Neural cell (in vitro differentiated cells): ENCODE data around the gene INA. TPM values are rescaled to one million over a fixed set of nuclear protein-coding genes. Genes with fewer than 3 reads are reported as not detected.
"Not testable (repeated sequence)": the region's sequence is repeated elsewhere in the genome, so short reads cannot be mapped to it uniquely, and the experiment has no call there.

Source experiments
- H2AFZ ChIP-seq: fragments of 200-600, 300-800 bp; sonication (generic), shearing (Covaris generic); 2 replicates; pipeline ENCODE4 v1.6.0; 2014; ENCODE audit warnings: low read depth, mild to moderate bottlenecking, antibody characterized with exemption, low read length, moderate library complexity
- H3F3A ChIP-seq: fragments of 200-600 bp; shearing (Covaris generic); 2 replicates; pipeline ENCODE4 v1.6.1; 2016; ENCODE audit warnings: mild to moderate bottlenecking, moderate library complexity, mixed read lengths, antibody characterized with exemption, low read length; ENCODE audit not compliant: insufficient read depth, poor library complexity, severe bottlenecking
- H3K27ac ChIP-seq: fragments of 200-600, 300-800 bp; sonication (generic), shearing (Covaris generic); 2 replicates; pipeline ENCODE4 v1.5.1; 2014; ENCODE audit warnings: mild to moderate bottlenecking, low read length, moderate library complexity
- H3K27me3 ChIP-seq: fragments of 300-800, 200-600 bp; sonication (generic), shearing (Covaris generic); 2 replicates; pipeline ENCODE4 v1.6.0; 2014; ENCODE audit warnings: mild to moderate bottlenecking, low read depth, low read length, moderate library complexity; ENCODE audit not compliant: insufficient read depth
- H3K36me3 ChIP-seq: fragments of 300-800, 200-600 bp; sonication (generic), shearing (Covaris generic); 2 replicates; pipeline ENCODE4 v1.5.1; 2014; ENCODE audit warnings: mild to moderate bottlenecking, antibody characterized with exemption, low read length, moderate library complexity; ENCODE audit not compliant: insufficient read depth
- H3K4me2 ChIP-seq: fragments of 300-800, 200-600 bp; sonication (generic), shearing (Covaris generic); 2 replicates; pipeline ENCODE4 v1.6.0; 2014; ENCODE audit warnings: mild to moderate bottlenecking, low read length
- H3K4me3 ChIP-seq: fragments of 300-800, 200-600 bp; sonication (generic), shearing (Covaris generic); 2 replicates; pipeline ENCODE4 v1.5.1; 2014; ENCODE audit warnings: mild to moderate bottlenecking, low read length, moderate library complexity
- H3K79me2 ChIP-seq: fragments of 200-600 bp; shearing (Covaris generic); replicated peaks from 2 replicates; pipeline ENCODE4 v1.6.0; 2014; ENCODE audit warnings: mild to moderate bottlenecking, low read length, moderate library complexity; ENCODE audit not compliant: insufficient read depth
- H3K9ac ChIP-seq: fragments of 300-800, 200-600 bp; sonication (generic), shearing (Covaris generic); 2 replicates; pipeline ENCODE4 v1.6.1; 2016; ENCODE audit warnings: mild to moderate bottlenecking, low read length, mixed read lengths
- H3K9me2 ChIP-seq: fragments of 200-600 bp; shearing (Covaris generic); 2 replicates; pipeline ENCODE4 v1.6.1; 2016; ENCODE audit warnings: mild to moderate bottlenecking, low read length, mixed read lengths; ENCODE audit not compliant: insufficient read depth
- H3K9me3 ChIP-seq: fragments of 200-600, 300-800 bp; sonication (generic), shearing (Covaris generic); 2 replicates; pipeline ENCODE4 v1.6.1; 2016; ENCODE audit warnings: mild to moderate bottlenecking, mixed run types, low read length, moderate library complexity, mixed read lengths
- H4K20me1 ChIP-seq: fragments of 200-600 bp; shearing (Covaris generic); 2 replicates; pipeline ENCODE4 v1.6.1; 2016; ENCODE audit warnings: mild to moderate bottlenecking, mixed run types; ENCODE audit not compliant: insufficient read depth
- CTCF ChIP-seq: fragments of 450-650 bp; IDR thresholded peaks from 2 replicates; pipeline ENCODE4 v1.5.1; 2014; ENCODE audit warnings: antibody characterized with exemption, mild to moderate bottlenecking, moderate library complexity; ENCODE audit not compliant: poor library complexity, severe bottlenecking
- EP300 ChIP-seq: fragments of 450-650 bp; conservative IDR thresholded peaks from 2 replicates; pipeline ENCODE4 v1.6.1; 2014; ENCODE audit warnings: antibody characterized with exemption, mild to moderate bottlenecking, moderate library complexity; ENCODE audit not compliant: poor library complexity, severe bottlenecking
- EZH2 ChIP-seq: fragments of 200-600, 300-800 bp; shearing (Covaris generic), sonication (generic); IDR thresholded peaks from 2 replicates; pipeline ENCODE4 v1.6.1; 2014; ENCODE audit warnings: antibody characterized with exemption, low read length, borderline replicate concordance, mild to moderate bottlenecking; ENCODE audit not compliant: insufficient read depth, poor library complexity, severe bottlenecking
- MXI1 ChIP-seq: fragments of 450-650 bp; conservative IDR thresholded peaks from 2 replicates; pipeline ENCODE4 v1.6.1; 2014; ENCODE audit warnings: antibody characterized with exemption, mild to moderate bottlenecking; ENCODE audit not compliant: poor library complexity, severe bottlenecking
- POLR2AphosphoS5 ChIP-seq: IDR thresholded peaks from 2 replicates; pipeline ENCODE4 v1.6.1; 2012
- RAD21 ChIP-seq: fragments of 450-650 bp; conservative IDR thresholded peaks from 2 replicates; pipeline ENCODE4 v1.6.1; 2014; ENCODE audit warnings: antibody characterized with exemption, mild to moderate bottlenecking, moderate library complexity
- REST ChIP-seq: IDR thresholded peaks from 2 replicates; pipeline ENCODE4 v1.6.1; 2012; ENCODE audit warnings: borderline replicate concordance
- SMC3 ChIP-seq: fragments of 450-650 bp; conservative IDR thresholded peaks from 2 replicates; pipeline ENCODE4 v1.6.1; 2014; ENCODE audit warnings: antibody characterized with exemption, mild to moderate bottlenecking, moderate library complexity; ENCODE audit not compliant: poor library complexity
- TAF1 ChIP-seq: IDR thresholded peaks from 2 replicates; pipeline ENCODE4 v1.6.1; 2012; ENCODE audit warnings: low read depth
- polyA plus RNA-seq: library from polyadenylated mRNA; depleted of rRNA; stranded (reverse); fragments of >200 nt; gene quantifications from 2 replicates; pipeline ENCODE4 v1.2.3, GENCODE V29; 2014

Gene INA
- polyA plus RNA-seq, 1 donor from 2014 or later: 349 TPM

GRCh38 chr10:103256613-103257012 is 20.3 kb upstream of the INA start:
- Histone ChIP-seq H3K9me2 (no peaks in the 10 kb centered on the region), H3K36me3 (no peaks in the 10 kb centered on the region), H3K4me3 (no peak overlapping the region), H3K4me2 (no peak overlapping the region), H3K79me2 (no peaks in the 10 kb centered on the region), H3K27me3 (no peaks in the 10 kb centered on the region), H3K9ac (no peak overlapping the region), H3K9me3 (no peaks in the 10 kb centered on the region), H3F3A (no peaks in the 10 kb centered on the region), H4K20me1 (no peaks in the 10 kb centered on the region), H3K27ac (no peak overlapping the region), H2AFZ (no peak overlapping the region)
- no peak for TF ChIP-seq EZH2
- TF ChIP-seq SMC3: no peak
- no peak for TF ChIP-seq MXI1
- TF ChIP-seq TAF1: no peak
- TF ChIP-seq EP300: no peak
- TF ChIP-seq RAD21: no peak
- TF ChIP-seq REST: no peak
- TF ChIP-seq CTCF: no peak
- no peak for TF ChIP-seq POLR2AphosphoS5

GRCh38 chr10:103257812-103258211 is 19.1 kb upstream of the INA start:
- H3K79me2 ChIP-seq: no peaks in the 10 kb centered on the region
- no peaks in the 10 kb centered on the region for H3F3A ChIP-seq
- H4K20me1 ChIP-seq: no peaks in the 10 kb centered on the region
- TF ChIP-seq TAF1: no peak
- no peak for TF ChIP-seq RAD21
- no peak for TF ChIP-seq POLR2AphosphoS5
- no peak for TF ChIP-seq EP300
- TF ChIP-seq CTCF: no peak
- no peak for TF ChIP-seq EZH2
- TF ChIP-seq MXI1: no peak
- no peak for TF ChIP-seq SMC3
- no peak for TF ChIP-seq REST
- H3K27me3 ChIP-seq: no peaks in the 10 kb centered on the region
- no peaks in the 10 kb centered on the region for H3K9me3 ChIP-seq
- no peaks in the 10 kb centered on the region for H3K36me3 ChIP-seq
- no peak overlapping the region for H2AFZ ChIP-seq
- no peak overlapping the region for H3K9ac ChIP-seq
- no peak overlapping the region for H3K27ac ChIP-seq
- H3K4me3 ChIP-seq: no peak overlapping the region
- no peaks in the 10 kb centered on the region for H3K9me2 ChIP-seq
- no peak overlapping the region for H3K4me2 ChIP-seq

GRCh38 chr10:103258928-103259327 is 18.0 kb upstream of the INA start:
- not testable (repeated sequence) for H3K9me3 ChIP-seq, H3K36me3 ChIP-seq, H3K27me3 ChIP-seq, H4K20me1 ChIP-seq, H3K4me2 ChIP-seq, H3K27ac ChIP-seq, H3K9me2 ChIP-seq, H3K9ac ChIP-seq, H3K79me2 ChIP-seq, H3F3A ChIP-seq, H3K4me3 ChIP-seq, H2AFZ ChIP-seq
